HG02571 (cell line): ENCODE data around the gene SMG6.
"Not testable (repeated sequence)": the region's sequence is repeated elsewhere in the genome, so short reads cannot be mapped to it uniquely, and the experiment has no call there.

Source experiments
- ATAC-seq: cut with Tn5 transposase; IDR thresholded peaks from one replicate; pipeline ENCODE4 v1.9.1; 2021; ENCODE audit warnings: mild to moderate bottlenecking, moderate library complexity; ENCODE audit not compliant: unreplicated experiment

Gene SMG6

DNA sequence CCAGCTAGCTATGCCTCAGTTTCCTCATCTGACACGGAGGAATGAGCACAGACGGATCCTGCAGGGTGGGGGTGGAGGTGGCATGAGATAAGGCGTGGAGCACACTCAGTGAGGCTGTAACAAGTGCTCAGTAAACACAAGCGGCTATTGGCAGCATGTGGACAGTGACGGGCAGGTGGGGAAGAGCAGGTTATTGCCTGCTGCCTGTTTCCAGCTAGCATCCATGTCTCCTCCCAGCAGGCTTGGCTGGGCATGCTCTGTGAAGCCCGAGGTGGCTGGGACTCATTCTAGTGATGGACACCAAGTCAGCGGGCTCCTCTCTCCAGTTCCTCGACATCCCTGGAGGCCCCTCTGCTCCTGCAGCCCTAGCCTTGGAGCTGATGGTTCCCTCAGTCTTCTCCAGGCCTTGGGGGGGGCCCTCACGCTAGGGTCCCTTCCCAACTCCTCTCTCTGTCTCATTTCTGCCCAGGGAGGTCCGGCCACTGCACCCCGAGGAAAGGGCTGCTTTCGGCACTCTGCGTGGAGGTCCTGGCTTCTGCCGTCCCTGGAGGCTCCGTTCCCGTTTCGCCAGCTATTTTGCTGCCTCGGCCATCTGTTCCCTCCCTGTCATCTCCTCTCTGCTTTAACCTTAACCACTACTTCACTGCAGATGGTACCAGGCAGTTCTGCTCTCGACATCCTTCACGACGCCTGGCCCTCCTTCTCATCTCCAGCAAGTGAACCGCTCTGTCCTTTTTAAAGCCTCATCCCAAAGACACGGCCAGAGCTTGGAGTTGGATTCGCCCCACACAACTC, 284.7 kb downstream of the SMG6 start:
- ATAC-seq, result no peak

DNA sequence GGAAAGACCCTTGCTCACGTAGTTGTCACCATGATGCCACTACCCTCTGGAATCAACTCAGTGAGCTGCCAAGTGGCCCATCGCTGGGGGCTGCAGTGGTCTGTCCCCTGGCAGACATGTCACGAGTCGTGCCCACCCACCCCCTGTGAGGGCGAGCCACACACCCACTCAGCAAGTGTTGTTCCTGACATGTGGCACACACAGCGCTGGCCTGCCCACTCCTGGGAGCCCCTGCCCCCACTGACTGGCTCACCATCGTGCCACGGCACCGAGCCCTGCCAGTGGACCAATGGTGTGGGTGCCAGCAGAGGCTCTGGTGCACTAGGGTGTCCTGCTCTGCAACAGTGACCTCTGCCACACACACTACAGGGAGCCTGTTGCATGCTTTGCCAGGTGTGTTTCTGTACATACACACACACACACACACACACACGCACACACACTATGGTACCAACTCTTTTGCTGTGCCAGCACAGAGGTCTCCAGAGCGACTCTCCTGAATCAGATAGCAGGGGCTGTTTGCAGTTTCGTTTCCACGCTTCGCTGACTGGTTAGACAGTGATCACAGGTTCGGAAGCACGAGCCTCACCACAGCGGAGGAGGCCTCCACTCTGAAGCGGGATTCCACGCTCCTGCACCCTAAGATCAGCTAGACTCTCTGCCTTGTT, 286.2 kb downstream of the SMG6 start:
- ATAC-seq, result no peak

DNA sequence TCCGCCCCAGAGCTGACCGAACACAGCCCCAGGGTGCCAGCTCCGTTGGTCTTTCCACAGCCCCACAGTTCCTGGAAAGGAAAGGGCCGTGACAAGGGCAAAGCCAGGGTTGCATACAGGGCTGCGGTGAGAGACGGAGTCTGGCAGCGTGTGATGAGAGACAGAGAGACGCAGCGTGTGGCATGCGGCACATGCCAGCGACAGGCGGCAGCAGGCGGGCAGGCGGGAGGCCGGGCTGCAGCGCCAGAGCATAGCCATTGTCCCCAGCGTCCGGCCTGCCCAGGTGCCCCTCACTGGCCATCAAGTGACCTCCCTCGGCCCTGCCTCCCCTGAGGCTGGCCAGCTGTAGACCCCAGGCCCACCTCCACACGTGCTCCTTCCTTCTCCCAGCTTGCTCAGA, 287.1 kb downstream of the SMG6 start:
- no peak for ATAC-seq

DNA sequence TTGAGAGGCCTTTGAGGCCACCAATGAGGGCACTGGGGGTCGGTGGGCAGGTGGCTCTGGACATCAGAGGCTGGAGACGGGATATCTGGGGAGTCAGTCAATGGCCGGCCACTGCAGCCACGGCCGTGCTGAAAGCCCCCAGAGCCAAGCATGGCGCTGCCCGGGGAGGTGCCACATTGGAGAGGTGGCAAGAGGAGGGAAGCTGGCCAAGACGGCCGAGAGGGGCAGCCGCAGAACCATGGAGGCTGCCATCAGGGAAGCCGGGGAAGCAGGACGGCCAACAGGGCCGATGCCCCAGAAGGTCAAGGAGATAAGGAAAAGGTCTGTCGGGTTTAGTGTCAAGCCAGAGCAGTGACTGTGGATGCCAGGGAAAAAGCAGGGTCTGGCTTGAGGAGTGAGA, 288.3 kb downstream of the SMG6 start:
- no peak for ATAC-seq

DNA sequence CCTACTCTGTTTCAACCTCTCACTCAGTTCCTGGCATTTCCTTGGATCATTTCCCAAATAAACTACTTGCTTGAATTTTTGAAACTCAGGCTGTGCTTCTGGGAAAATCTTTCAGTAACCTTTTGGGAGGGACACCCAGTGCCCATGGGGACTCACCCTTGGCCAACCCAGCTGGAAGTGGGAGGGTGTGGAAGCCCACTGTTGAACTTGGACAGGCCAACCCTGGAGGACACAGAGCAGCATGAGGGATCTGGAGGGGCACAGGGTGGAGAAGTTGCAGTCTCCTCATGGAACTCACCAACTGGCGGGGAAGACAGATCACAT, 289.6 kb downstream of the SMG6 start:
- ATAC-seq, result no peak

DNA sequence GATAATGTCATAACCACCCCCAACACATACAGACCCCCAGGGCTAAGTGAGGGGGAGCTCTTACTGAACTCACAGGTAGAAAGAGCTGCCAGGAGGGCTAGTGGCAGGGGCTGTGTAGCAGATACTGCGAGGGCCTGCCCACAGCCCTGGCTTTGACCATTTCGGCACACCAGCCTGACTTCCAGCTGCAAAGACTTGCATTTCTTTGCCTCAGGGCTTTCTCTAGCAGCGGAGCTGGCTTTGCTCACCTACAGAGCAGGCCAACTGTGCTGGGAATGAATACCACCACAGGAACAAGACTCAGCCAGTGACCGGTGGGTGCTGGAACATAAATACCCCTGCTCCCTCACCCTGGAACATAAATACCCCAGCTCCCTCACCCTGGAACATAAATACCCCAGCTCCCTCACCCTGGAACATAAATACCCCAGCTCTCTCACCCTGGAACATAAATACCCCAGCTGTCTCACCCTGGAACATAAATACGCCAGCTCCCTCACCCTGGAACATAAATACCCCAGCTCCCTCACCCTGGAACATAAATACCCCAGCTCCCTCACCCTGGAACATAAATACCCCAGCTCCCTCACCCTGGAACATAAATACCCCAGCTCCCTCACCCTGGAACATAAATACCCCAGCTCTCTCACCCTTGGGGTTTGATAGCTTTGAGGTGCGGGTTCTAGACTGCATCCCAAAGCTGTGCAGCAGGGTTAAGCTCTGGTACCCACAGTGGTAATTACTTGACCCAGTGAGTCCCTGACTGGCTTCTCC, 290.2 kb downstream of the SMG6 start:
- not testable (repeated sequence) for ATAC-seq

DNA sequence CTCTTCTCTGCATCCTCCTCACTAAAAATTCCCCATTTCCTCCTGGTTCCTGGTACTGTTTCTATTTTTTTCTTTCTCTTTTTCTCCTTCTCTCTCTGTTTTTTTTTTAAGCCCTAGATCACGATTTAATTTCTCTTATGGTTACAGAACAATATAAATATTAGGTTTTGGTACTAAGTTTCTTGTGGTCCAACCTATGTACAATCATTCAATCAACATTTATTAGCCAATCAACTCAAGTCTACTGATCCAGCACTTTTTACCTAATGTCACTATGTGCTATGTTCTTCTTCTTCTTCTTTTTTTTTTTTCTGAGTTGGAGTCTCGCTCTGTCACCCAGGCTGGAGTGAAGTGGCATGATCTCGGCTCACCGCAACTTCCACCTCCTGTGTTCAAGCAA, 291.1 kb downstream of the SMG6 start:
- ATAC-seq, result no peak

DNA sequence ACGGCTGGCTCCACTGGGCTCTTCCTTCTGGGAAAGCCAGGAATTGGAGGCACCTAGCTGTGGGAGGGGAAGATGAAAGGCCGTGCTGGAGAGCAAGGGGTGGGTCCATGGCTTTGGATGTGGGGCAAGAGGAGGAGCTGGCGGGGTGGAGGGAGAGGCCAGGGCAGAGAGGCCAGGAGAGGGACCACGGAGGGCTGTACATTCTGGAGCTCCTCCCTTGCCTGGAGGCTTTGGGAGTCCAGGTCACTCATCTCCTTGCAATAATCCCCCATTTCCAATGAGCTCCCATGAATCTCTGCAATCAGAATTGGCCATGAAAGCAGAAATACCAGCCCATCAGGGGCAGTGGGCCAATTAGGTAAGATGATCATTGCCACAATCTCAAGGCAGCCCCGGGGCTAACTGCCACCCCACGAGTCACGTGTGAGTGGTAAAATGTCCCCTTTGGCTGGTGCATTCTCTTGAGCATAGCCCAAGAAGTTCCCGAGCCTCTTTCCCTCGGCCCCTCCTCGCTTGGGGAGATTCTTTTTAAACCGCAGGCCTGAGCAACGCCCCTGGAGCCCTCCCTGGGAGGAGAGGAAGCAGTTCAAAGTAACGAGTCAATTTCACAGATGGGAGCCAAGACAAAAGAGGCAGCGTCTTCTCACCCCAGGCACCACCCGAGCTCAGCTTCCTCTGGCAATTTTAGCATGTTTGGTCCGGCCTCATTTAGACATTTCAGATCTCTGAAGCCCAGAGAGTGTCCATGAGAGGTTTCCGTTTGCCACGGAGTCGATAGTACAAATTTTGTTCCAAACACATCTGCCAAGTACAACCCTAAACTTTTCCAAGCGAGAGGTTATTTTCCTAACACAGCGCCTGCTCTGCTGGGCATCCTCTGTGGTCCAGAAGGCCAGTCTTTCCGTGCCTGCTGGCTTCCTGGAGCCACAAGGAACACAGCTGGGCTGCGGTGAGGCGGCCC, 291.9 kb downstream of the SMG6 start:
- no peak for ATAC-seq
